K562 (cell line): ENCODE measurements around the gene FHIP1B. TPM values are rescaled to one million over a fixed set of nuclear protein-coding genes. Genes with fewer than 3 reads are reported as not detected.
A peak's percentile ranks its signal among the peaks of the same experiment; 100 is the strongest.

Experiments
- ATAC-seq: fragments of 200-7000 bp; cut with Tn5 transposase; 3 replicates; pipeline ENCODE4 v1.9.1; 2020; ENCODE audit warnings: moderate library complexity
- BruUV-seq: library from RNA; stranded (reverse); fragments of 400-500 nt; replicated peaks from 2 replicates; lab custom pipeline; 2021; lab: Mats Ljungman, UMichigan
- CTCF ChIA-PET: fragments of 300-600 bp; formaldehyde crosslinking; extraction: SDS; loops from one replicate; lab custom pipeline; 2021; ENCODE audit warnings: low intra/inter-chr PET ratio; lab: Yijun Ruan, JAX
- POLR2A ChIA-PET: fragments of 300-600, 350-650 bp; sonication (Branson Sonifier 250); formaldehyde crosslinking; extraction: SDS; loops from one replicate; lab custom pipeline; 2021; ENCODE audit warnings: antibody characterized with exemption, inconsistent platforms; lab: Yijun Ruan, JAX
- DNase-seq, 4 experiments: peaks; one replicate each; pipeline versions ENCODE4 v3.0.0 to v3.0.0-alpha.2; 2011 to 2018; ENCODE audit warnings: low spot score in 3 of 4, mixed read lengths in 3 of 4; ENCODE audit errors: extremely low read depth in 1 of 4
- FAIRE-seq: peaks from 2 replicates; lab custom pipeline; 2011; peaks lifted over from hg19 to GRCh38; lab: Jason Lieb, UNC
- H2AFZ ChIP-seq: 2 replicates; pipeline ENCODE4 v1.6.0; 2011; ENCODE audit warnings: low read depth, low read length, control low read depth, inconsistent platforms
- H3K27ac ChIP-seq: fragments of 200-600 bp; 3 replicates; pipeline ENCODE4 v1.8.0; 2011; ENCODE audit warnings: low read depth, mild to moderate bottlenecking, control low read depth, inconsistent platforms, low read length, moderate library complexity, mixed read lengths; ENCODE audit errors: extremely low read depth
- H3K27me3 ChIP-seq, 2 experiments: fragments of 300-600 bp in 1 of 2; 2 replicates in 1 of 2; 3 replicates in 1 of 2; pipeline versions ENCODE4 v1.6.0 to v1.8.0; 2011; ENCODE audit warnings: inconsistent platforms in 2 of 2, low read length in 2 of 2, mild to moderate bottlenecking in 1 of 2, mixed read lengths in 1 of 2, moderate library complexity in 1 of 2; ENCODE audit not compliant: control insufficient read depth in 2 of 2, insufficient read depth in 2 of 2
- H3K36me3 ChIP-seq: fragments of 300-600 bp; 3 replicates; pipeline ENCODE4 v1.8.0; 2011; ENCODE audit warnings: mild to moderate bottlenecking, low read length, inconsistent platforms; ENCODE audit not compliant: control insufficient read depth, insufficient read depth
- H3K4me1 ChIP-seq, 2 experiments: fragments of 200-600 bp in 1 of 2; replicated peaks in 1 of 2; 2 replicates in 1 of 2; 3 replicates in 1 of 2; pipeline versions ENCODE4 v1.5.1 to v1.8.0; 2011; ENCODE audit warnings: inconsistent platforms in 2 of 2, low read length in 2 of 2, mild to moderate bottlenecking in 1 of 2, mixed read lengths in 1 of 2, moderate library complexity in 1 of 2; ENCODE audit not compliant: control insufficient read depth in 2 of 2, insufficient read depth in 2 of 2
- H3K4me2 ChIP-seq: 2 replicates; pipeline ENCODE4 v1.6.1; 2011; ENCODE audit warnings: low read length, control low read depth, inconsistent platforms, mixed read lengths; ENCODE audit not compliant: insufficient read depth
- H3K4me3 ChIP-seq: fragments of 200-600 bp; sonication (generic), shearing (Covaris generic); 2 replicates; pipeline ENCODE4 v1.5.1; 2016; ENCODE audit warnings: control low read depth, inconsistent platforms
- H3K79me2 ChIP-seq: fragments of 200-600 bp; 3 replicates; pipeline ENCODE4 v1.8.0; 2011; ENCODE audit warnings: low read length, inconsistent platforms; ENCODE audit not compliant: control insufficient read depth, insufficient read depth
- H3K9ac ChIP-seq, 2 experiments: 2 replicates each; pipeline versions ENCODE4 v1.6.0 to v1.6.1; 2011; ENCODE audit warnings: low read depth in 2 of 2, low read length in 2 of 2, control low read depth in 1 of 2, inconsistent platforms in 1 of 2, mild to moderate bottlenecking in 1 of 2, mixed read lengths in 1 of 2; ENCODE audit not compliant: insufficient read depth in 1 of 2
- H3K9me1 ChIP-seq: one replicate; pipeline ENCODE4 v1.6.0; 2011; ENCODE audit warnings: inconsistent platforms, mild to moderate bottlenecking, low read length, moderate library complexity; ENCODE audit not compliant: control insufficient read depth, insufficient read depth
- H3K9me3 ChIP-seq: replicated peaks from 2 replicates; pipeline ENCODE4 v1.5.1; 2011; ENCODE audit warnings: low read depth, low read length, inconsistent platforms; ENCODE audit not compliant: control insufficient read depth, insufficient read depth
- H4K20me1 ChIP-seq: replicated peaks from 2 replicates; pipeline ENCODE4 v1.6.1; 2011; ENCODE audit warnings: low read length, inconsistent platforms, mixed read lengths; ENCODE audit not compliant: control insufficient read depth, insufficient read depth
- C11orf30 ChIP-seq: fragments of 450-650 bp; IDR thresholded peaks from 2 replicates; pipeline ENCODE4 v1.6.1; 2016; ENCODE audit warnings: low read depth, mild to moderate bottlenecking
- MAFF ChIP-seq: IDR thresholded peaks from 2 replicates; pipeline ENCODE4 v1.6.1; 2012; ENCODE audit warnings: low read length, improper control_type of control experiment
- MAFG ChIP-seq: fragments of 450-650 bp; conservative IDR thresholded peaks from 2 replicates; pipeline ENCODE4 v1.6.1; 2016; ENCODE audit warnings: missing genetic modification characterization, missing compliant biosample characterization
- MAFK ChIP-seq: IDR thresholded peaks from 2 replicates; pipeline ENCODE4 v1.6.1; 2011; ENCODE audit warnings: low read length, improper control_type of control experiment
- MBD2 ChIP-seq: sonication (generic); IDR thresholded peaks from 2 replicates; pipeline ENCODE4 v1.6.1; 2016; ENCODE audit warnings: low read depth, borderline replicate concordance
- SRF ChIP-seq, 2 experiments: fragments of 250-450, 450-650 bp in 1 of 2; sonication (Bioruptor Pico) in 1 of 2; sonication (generic) in 1 of 2; formaldehyde crosslinking; IDR thresholded peaks; 2 replicates each; pipeline versions ENCODE4 v1.5.0 to v1.5.1; 2020 to 2022; ENCODE audit warnings: mild to moderate bottlenecking in 1 of 2, missing genetic modification reagents in 1 of 2
- ZNF316 ChIP-seq: fragments of 450-650 bp; IDR thresholded peaks from 2 replicates; pipeline ENCODE4 v1.6.1; 2016
- WGBS: fragments of 100-300 bp; shearing (Covaris generic); methylation state at CpG from one replicate; pipeline ENCODE4 v1.1.6; 2016; ENCODE audit warnings: low coverage, mixed read lengths; ENCODE audit not compliant: insufficient coverage; ENCODE audit errors: missing lambda C conversion rate; 5-methylcytosine and 5-hydroxymethylcytosine counted together
- in situ Hi-C: fragments of 300-500 bp; cut with MboI; formaldehyde crosslinking; loops from 4 replicates; pipeline ENCODE4 v1.15.0; 2018; ENCODE audit warnings: inconsistent platforms, mixed read lengths
- intact Hi-C: fragments of 100-400 bp; cut with micrococcal nuclease; formaldehyde crosslinking; loops from 2 replicates; pipeline ENCODE4 v1.14.2; 2022
- polyA plus RNA-seq, 8 experiments: library from polyadenylated mRNA; depleted of rRNA in 4 of 8; stranded (reverse) in 5 of 8; unstranded in 3 of 8; fragments of >200 nt; fragmentation: Nextera tagmentation in 2 of 8; fragmentation: Illumina TruSeq in 1 of 8; extraction: Ambion mirVana in 2 of 8; extraction: Trizol in 1 of 8; gene quantifications; 2 replicates each; pipeline versions ENCODE4 v1.2.1 to v1.2.3, GENCODE V29; 2011 to 2014; ENCODE audit warnings: inconsistent platforms in 1 of 8, missing spikeins in 1 of 8
- total RNA-seq, 7 experiments: library from RNA; depleted of rRNA in 6 of 7; stranded (reverse); fragments of >200 nt in 6 of 7; fragmentation: Illumina TruSeq in 2 of 7; extraction: Trizol in 2 of 7; gene quantifications; 2 replicates each; pipeline versions ENCODE4 v1.2.1 to v1.2.3, GENCODE V29; 2011 to 2021; ENCODE audit warnings: low replicate concordance in 1 of 7
- TF ChIP-seq, protein P1 (sequence below): fragments of 250-450 bp; sonication (Bioruptor Pico); IDR thresholded peaks from 2 replicates; pipeline ENCODE4 v1.5.0; 2021; ENCODE audit warnings: mild to moderate bottlenecking, borderline replicate concordance
- TF ChIP-seq, protein P2 (sequence below): conservative IDR thresholded peaks from 2 replicates; pipeline ENCODE4 v1.6.1; 2011; ENCODE audit warnings: low read depth, mild to moderate bottlenecking, low read length; ENCODE audit not compliant: control insufficient read depth

FHIP1B gene
- total and polyA plus RNA-seq, 9 of the 15 experiments (the other 6 are each of a cell fraction or from before 2014, with no cell fraction given), result 0.94 to 24.7 (median 15.6) TPM

DNA sequence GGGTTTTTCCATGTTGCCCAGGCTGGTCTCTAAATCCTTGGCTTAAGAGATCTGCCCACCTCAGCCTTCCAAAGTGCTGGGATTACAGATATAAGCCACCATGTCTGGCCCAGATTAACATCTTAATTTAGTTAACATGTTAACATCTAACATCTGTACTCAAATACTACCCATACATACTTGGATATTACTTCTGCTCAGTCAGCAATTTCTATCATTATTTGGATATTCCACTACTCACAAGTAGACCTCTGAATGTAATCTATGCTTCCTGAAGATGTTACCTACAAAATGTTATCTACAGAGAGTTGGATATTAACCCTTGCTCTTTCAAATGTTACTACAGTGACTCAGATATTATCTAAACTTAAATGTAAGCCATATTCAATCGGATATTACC is 29.2 kb upstream of the FHIP1B start:
- H2AFZ ChIP-seq, result no peak overlapping the region
- no peaks in the 10 kb centered on the region for H3K79me2 ChIP-seq
- in situ Hi-C loops (no loop called here), intact Hi-C loops (no loop called here)
- H3K27me3 ChIP-seq, result peaks cover 20% of the 10 kb centered on the region in 2 experiments
- H3K4me3 ChIP-seq, result no peak overlapping the region
- ATAC-seq (no peak), DNase-seq (no peak), FAIRE-seq (no peak)
- 7% methylated on average over 1 of the region's 1 CpG for WGBS
- POLR2A ChIA-PET, result no interaction called here
- H3K4me1 ChIP-seq, result no peaks in the 10 kb centered on the region
- no peaks in the 10 kb centered on the region for H3K36me3 ChIP-seq
- no peaks in the 10 kb centered on the region for H4K20me1 ChIP-seq
- H3K4me2 ChIP-seq, result no peak overlapping the region
- H3K9me3 ChIP-seq, result no peaks in the 10 kb centered on the region
- peak; percentile 82 for TF ChIP-seq MAFF
- TF ChIP-seq SRF (CRISPR knock-in tag; IDR thresholded peaks at IDR 0.05), result no peak
- TF ChIP-seq, protein P1, sequence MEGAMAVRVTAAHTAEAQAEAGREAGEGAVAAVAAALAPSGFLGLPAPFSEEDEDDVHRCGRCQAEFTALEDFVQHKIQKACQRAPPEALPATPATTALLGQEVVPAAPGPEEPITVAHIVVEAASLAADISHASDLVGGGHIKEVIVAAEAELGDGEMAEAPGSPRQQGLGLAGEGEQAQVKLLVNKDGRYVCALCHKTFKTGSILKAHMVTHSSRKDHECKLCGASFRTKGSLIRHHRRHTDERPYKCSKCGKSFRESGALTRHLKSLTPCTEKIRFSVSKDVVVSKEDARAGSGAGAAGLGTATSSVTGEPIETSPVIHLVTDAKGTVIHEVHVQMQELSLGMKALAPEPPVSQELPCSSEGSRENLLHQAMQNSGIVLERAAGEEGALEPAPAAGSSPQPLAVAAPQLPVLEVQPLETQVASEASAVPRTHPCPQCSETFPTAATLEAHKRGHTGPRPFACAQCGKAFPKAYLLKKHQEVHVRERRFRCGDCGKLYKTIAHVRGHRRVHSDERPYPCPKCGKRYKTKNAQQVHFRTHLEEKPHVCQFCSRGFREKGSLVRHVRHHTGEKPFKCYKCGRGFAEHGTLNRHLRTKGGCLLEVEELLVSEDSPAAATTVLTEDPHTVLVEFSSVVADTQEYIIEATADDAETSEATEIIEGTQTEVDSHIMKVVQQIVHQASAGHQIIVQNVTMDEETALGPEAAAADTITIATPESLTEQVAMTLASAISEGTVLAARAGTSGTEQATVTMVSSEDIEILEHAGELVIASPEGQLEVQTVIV (CRISPR knock-in tag), result no peak
- peak; percentile 88 for TF ChIP-seq MAFK
- TF ChIP-seq, protein P2, sequence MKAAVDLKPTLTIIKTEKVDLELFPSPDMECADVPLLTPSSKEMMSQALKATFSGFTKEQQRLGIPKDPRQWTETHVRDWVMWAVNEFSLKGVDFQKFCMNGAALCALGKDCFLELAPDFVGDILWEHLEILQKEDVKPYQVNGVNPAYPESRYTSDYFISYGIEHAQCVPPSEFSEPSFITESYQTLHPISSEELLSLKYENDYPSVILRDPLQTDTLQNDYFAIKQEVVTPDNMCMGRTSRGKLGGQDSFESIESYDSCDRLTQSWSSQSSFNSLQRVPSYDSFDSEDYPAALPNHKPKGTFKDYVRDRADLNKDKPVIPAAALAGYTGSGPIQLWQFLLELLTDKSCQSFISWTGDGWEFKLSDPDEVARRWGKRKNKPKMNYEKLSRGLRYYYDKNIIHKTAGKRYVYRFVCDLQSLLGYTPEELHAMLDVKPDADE, result no peak
- TF ChIP-seq MAFG (tag), result peak; percentile 77
- TF ChIP-seq MBD2, result no peak
- TF ChIP-seq ZNF316, result peak; percentile 93
- peak; percentile 81 for TF ChIP-seq C11orf30
- TF ChIP-seq, all 486 proteins: peak for 5
- Histone ChIP-seq H3K9me1 (no peaks in the 10 kb centered on the region), H3K9ac (no peak overlapping the region), H3K27ac (no peak overlapping the region)
- BruUV-seq, result no TSS peak
- CTCF ChIA-PET, result no interaction called here
